Activated naive CD4-positive, alpha-beta T cell (primary cell): ENCODE results near the gene SUPT3H.
A peak's percentile ranks its signal among the peaks of the same experiment; 100 is the strongest.

Experiments used
- DNase-seq, 4 experiments: peaks; one replicate each; lab custom pipeline; 2025; lab: John Stamatoyannopoulos, UW

Gene SUPT3H

GRCh38 chr6:45388328-45388727 is 10.6 kb upstream of the SUPT3H start:
- DNase-seq, result no peak

- DNase-seq, result no peak
Observed at GRCh38 chr6:45387236-45387635, 9.5 kb upstream of the SUPT3H start.

- no peak for DNase-seq
Observed at GRCh38 chr6:45386501-45386900, 8.8 kb upstream of the SUPT3H start.

- no peak for DNase-seq
Observed at GRCh38 chr6:45382391-45382790, 4.7 kb upstream of the SUPT3H start.

- peak in 1 of 4 experiments; percentile 32 for DNase-seq
Observed at GRCh38 chr6:45378334-45378926, 696 bp upstream of the SUPT3H start.

- DNase-seq, result peak in 2 of 4 experiments; percentile 52 to 75
Observed at GRCh38 chr6:45377043-45377553, 636 bp downstream of the SUPT3H start.

GRCh38 chr6:45376310-45377042 is 1.3 kb downstream of the SUPT3H start:
- no peak for DNase-seq

GRCh38 chr6:45375449-45375848 is 2.3 kb downstream of the SUPT3H start:
- no peak for DNase-seq

- no peak for DNase-seq
Observed at GRCh38 chr6:45371924-45372573, 5.7 kb downstream of the SUPT3H start.

- DNase-seq, result no peak
Observed at GRCh38 chr6:45369870-45370269, 7.9 kb downstream of the SUPT3H start.

GRCh38 chr6:45367999-45368398 is 9.7 kb downstream of the SUPT3H start:
- no peak for DNase-seq

GRCh38 chr6:45366534-45366933 is 11.2 kb downstream of the SUPT3H start:
- no peak for DNase-seq

GRCh38 chr6:45365036-45365435 is 12.7 kb downstream of the SUPT3H start:
- DNase-seq, result no peak

- no peak for DNase-seq
Observed at GRCh38 chr6:45364466-45364865, 13.3 kb downstream of the SUPT3H start.

GRCh38 chr6:45353654-45354053 is 24.1 kb downstream of the SUPT3H start:
- DNase-seq, result no peak

- no peak for DNase-seq
Observed at GRCh38 chr6:45351667-45352066, 26.1 kb downstream of the SUPT3H start.

- no peak for DNase-seq
Observed at GRCh38 chr6:45351076-45351475, 26.7 kb downstream of the SUPT3H start.

- no peak for DNase-seq
Observed at GRCh38 chr6:45350186-45350710, 27.5 kb downstream of the SUPT3H start.

- DNase-seq, result no peak
Observed at GRCh38 chr6:45344900-45345299, 32.8 kb downstream of the SUPT3H start.

- no peak for DNase-seq
Observed at GRCh38 chr6:45328523-45328922, 49.2 kb downstream of the SUPT3H start.

- no peak for DNase-seq
Observed at GRCh38 chr6:45327956-45328522, 49.7 kb downstream of the SUPT3H start, which contains the start of gene RUNX2. RUNX2 (plus strand) TSS chr6:45328330; CDS start chr6:45328727, 397 bp downstream.

GRCh38 chr6:45326698-45327417 is 50.9 kb downstream of the SUPT3H start:
- DNase-seq, result no peak
